NB4 (cell line): Measurements from ENCODE around the gene INHBC.

Source experiments
- DNase-seq: peaks from one replicate; pipeline ENCODE4 v3.0.0; 2010; ENCODE audit warnings: low read depth
- H3K4me3 ChIP-seq: one replicate; pipeline ENCODE4 v1.5.1; 2011; ENCODE audit warnings: mild to moderate bottlenecking, low read depth, low read length, moderate library complexity
- MYC ChIP-seq: IDR thresholded peaks from 2 replicates; pipeline ENCODE4 v1.6.1; 2011; ENCODE audit warnings: low read depth, low read length
- POLR2A ChIP-seq: IDR thresholded peaks from 2 replicates; pipeline ENCODE4 v1.6.1; 2011; ENCODE audit warnings: mild to moderate bottlenecking; ENCODE audit not compliant: insufficient read length; ENCODE audit errors: extremely low read depth
- TF ChIP-seq, protein P1 (sequence below): IDR thresholded peaks from one replicate; pipeline ENCODE4 v1.5.1; 2012; ENCODE audit warnings: low read depth, low read length
- TF ChIP-seq, protein P2 (sequence below): IDR thresholded peaks from 2 replicates; pipeline ENCODE4 v1.6.1; 2011; ENCODE audit warnings: low read depth, low read length

The INHBC gene

DNA sequence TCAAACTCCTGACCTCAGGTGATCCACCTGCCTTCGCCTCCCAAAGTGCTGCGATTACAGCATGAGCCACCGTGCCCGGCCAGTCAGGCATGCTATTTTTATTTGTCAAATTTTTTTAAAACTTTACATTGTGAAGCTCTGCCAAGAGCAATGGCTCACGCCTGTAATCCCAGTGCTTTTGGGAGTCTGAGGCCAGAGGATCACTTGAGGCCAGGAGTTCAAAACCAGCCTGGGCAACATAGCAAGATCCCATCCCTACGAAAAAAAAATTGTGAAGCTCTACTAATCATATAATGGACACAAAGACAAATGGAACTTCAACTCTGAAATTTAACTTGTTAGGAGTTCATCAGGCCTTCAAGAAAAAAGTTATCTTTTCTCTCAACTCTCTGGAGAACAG, 5.6 kb upstream of the INHBC start:
- H3K4me3 ChIP-seq = peak overlapping the region; percentile 64
- no peak for TF ChIP-seq MYC
- TF ChIP-seq, protein P1, sequence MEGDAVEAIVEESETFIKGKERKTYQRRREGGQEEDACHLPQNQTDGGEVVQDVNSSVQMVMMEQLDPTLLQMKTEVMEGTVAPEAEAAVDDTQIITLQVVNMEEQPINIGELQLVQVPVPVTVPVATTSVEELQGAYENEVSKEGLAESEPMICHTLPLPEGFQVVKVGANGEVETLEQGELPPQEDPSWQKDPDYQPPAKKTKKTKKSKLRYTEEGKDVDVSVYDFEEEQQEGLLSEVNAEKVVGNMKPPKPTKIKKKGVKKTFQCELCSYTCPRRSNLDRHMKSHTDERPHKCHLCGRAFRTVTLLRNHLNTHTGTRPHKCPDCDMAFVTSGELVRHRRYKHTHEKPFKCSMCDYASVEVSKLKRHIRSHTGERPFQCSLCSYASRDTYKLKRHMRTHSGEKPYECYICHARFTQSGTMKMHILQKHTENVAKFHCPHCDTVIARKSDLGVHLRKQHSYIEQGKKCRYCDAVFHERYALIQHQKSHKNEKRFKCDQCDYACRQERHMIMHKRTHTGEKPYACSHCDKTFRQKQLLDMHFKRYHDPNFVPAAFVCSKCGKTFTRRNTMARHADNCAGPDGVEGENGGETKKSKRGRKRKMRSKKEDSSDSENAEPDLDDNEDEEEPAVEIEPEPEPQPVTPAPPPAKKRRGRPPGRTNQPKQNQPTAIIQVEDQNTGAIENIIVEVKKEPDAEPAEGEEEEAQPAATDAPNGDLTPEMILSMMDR = no peak
- no peak for TF ChIP-seq POLR2A
- TF ChIP-seq, protein P2, sequence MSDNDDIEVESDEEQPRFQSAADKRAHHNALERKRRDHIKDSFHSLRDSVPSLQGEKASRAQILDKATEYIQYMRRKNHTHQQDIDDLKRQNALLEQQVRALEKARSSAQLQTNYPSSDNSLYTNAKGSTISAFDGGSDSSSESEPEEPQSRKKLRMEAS = no peak
- DNase-seq = no peak

DNA sequence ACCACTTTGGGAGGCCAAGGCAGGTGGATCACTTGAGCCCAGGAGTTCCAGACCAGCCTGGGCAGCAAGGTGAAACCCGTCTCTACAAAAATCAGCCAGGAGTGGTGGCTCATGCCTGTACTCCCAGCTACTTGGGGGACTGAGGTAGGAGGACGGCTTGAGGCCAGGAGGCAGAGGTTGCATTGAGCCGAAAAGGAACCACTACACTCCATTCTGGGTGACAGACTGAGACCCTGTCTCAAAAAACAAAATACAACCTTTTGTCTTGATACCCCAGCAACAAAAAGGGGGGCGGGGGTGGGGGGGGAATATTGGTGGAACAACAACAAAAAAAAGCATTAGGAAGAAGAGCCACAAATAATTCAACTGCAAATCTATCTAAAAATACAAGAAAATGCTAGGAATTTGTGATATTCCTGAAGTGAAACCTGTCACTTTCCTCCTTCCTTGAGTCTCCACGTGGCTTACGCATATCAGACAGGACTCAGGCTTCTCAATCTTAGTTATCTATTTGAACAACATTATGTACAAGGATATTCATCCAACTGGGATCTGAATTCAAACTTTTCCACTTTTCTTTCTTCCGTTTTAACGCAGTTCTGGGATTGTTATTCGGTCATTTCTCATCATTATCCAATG, 5.0 kb upstream of the INHBC start:
- peak; percentile 30 for DNase-seq
- TF ChIP-seq MYC (no peak), POLR2A (no peak)
- TF ChIP-seq, protein P2 = 0 out of 2 replicates have a peak, but pooled peaks have one; percentile 21
- TF ChIP-seq, protein P1 = no peak
- peak overlapping the region; percentile 64 for H3K4me3 ChIP-seq

DNA sequence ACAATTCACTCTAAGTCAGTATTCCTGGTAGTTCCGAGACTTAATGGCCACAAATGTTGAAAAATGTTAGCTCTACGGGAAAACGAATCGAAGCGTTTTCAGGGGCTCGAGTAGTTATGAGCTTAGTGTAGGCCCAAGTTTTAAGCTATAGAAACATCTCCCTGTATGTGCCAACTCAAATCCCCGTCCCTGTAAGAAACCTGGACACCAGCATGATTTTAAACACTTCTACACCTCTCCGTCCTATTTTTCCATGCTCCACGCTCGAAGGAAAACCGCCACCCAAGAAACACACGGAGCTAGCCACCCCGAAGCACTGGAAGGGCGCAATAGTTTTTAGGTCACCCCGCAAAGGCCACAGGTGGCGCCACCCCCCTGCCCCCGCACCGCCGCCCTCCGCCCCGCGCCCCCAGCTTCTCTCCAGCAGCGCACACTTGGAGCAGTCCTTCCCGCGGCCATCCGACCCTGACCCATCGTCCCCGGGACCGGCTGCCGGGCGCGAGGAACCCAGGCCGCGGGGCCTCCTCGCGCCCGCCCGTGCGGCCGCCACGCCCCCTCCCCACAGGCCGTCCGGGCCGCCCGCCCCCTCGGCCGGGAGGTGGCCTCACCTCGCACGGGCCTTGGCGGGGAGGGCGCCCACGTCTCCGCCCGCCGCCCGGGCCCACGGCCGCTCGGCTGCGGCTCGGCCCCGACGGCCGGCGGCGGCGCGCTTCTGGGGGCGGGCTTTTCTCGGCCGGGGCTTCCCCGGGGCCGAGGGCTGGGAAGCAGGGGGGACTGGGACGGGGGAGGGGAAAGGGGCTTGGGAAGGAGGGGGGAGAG, 4.3 kb upstream of the INHBC start:
- H3K4me3 ChIP-seq = peak overlapping the region; percentile 64
- TF ChIP-seq POLR2A (no peak), MYC (no peak; the same call in 1 of the 2 replicates)
- TF ChIP-seq, protein P1 = no peak
- TF ChIP-seq, protein P2 = no peak
- DNase-seq = no peak

DNA sequence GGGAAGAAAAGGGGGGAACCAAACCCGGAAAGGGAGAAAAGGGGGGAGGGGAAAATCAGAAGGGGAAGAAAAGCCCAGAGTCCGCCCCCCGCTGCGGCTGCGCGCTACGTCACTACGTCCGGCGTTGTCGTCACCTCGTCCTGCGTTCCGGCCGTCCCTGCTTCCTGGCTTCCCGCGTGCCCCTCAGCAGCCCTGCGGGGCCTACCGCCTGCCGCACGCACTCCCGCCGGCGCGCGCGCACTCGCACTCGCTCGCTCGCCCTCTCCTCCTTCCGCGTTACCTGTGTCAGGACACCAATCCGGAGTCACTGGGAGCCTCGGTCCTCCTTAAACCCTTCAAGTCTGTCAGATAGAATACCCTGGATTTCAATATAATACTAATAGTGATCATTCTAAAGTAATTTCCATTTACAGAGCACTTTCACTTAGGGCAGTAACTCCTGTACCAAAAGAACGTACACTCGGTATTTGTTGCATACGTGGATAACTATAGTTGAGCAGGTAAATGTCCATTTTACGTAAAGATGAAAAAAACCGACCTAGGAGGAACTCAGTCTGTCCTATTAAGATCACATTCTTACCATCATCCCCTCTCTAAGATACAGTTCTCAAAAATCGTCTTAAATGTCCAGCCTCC, 3.5 kb upstream of the INHBC start, which contains the start of gene R3HDM2:
Gene R3HDM2, minus strand, starts transcription at position 113 of the 636 bp plus-strand sequence. CDS start 120,615 bp downstream, outside the sequence.
- TF ChIP-seq, protein P1 = no peak
- peak; percentile 96 for TF ChIP-seq MYC
- peak; percentile 89 for TF ChIP-seq POLR2A
- TF ChIP-seq, protein P2 = peak; percentile 92
- DNase-seq = peak; percentile 98
- peak within 1 kb of the TSS; percentile 74 for H3K4me3 ChIP-seq

DNA sequence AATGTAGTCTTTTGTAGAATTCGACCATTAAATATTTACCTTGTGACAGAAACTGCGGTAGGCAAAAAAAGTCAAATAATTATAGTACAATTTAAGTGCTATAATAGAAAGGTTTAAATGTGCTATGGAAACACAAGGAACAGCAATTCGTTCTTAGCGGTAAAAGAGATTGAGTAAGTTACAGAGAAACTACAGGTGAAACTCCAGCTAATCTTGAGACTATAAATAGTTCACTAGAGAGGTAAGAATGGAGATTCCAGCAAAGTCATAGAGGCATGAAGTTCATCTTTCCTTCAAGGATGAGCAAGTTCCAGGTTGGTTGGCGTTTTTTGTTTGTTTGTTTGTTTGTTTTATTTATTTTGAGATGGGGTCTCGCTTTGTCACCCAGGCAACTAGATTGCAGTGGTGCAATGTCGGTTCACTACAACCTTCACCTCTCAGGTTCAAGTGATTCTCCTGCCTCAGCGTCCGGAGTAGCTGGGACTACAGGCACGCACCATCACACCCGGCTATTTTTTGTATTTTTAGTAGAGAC, 2.9 kb upstream of the INHBC start:
- TF ChIP-seq POLR2A = no peak
- TF ChIP-seq, protein P2 = no peak
- no peak for TF ChIP-seq MYC
- TF ChIP-seq, protein P1 = no peak
- H3K4me3 ChIP-seq = peak overlapping the region; percentile 74
- no peak for DNase-seq
